HepG2 (cell line): Measurements from ENCODE around the gene LRRC74A. TPM values are rescaled to one million over a fixed set of nuclear protein-coding genes. Genes with fewer than 3 reads are reported as not detected.

Experiments used
- ATAC-seq: fragments of 200-7000 bp; cut with Tn5 transposase; 3 replicates; pipeline ENCODE4 v1.9.1; 2020; ENCODE audit warnings: mild to moderate bottlenecking, moderate library complexity
- BruUV-seq: library from RNA; stranded (reverse); fragments of 400-500 nt; replicated peaks from 2 replicates; lab custom pipeline; 2021; lab: Mats Ljungman, UMichigan
- CTCF ChIA-PET: fragments of 300-600 bp; formaldehyde crosslinking; extraction: SDS; loops from one replicate; lab custom pipeline; 2021; ENCODE audit warnings: low total read pairs, inconsistent platforms, low intra/inter-chr PET ratio; lab: Yijun Ruan, JAX
- POLR2A ChIA-PET: fragments of 350-600 bp; sonication (Branson Sonifier 250); formaldehyde crosslinking; loops from one replicate; lab custom pipeline; 2020; ENCODE audit warnings: antibody characterized with exemption, inconsistent platforms; lab: Yijun Ruan, JAX
- DNase-seq: peaks from one replicate; pipeline ENCODE4 v3.0.0-alpha.2; 2015; ENCODE audit warnings: low spot score
- FAIRE-seq: peaks from 3 replicates; lab custom pipeline; 2011; peaks lifted over from hg19 to GRCh38; lab: Jason Lieb, UNC
- H2AFZ ChIP-seq: one replicate; pipeline ENCODE4 v1.6.1; 2011; ENCODE audit warnings: low read length, inconsistent platforms
- H3K27ac ChIP-seq: fragments of 300-600 bp; 3 replicates; pipeline ENCODE4 v1.8.0; 2011; ENCODE audit warnings: mixed run types, mild to moderate bottlenecking, mixed read lengths, low read length, inconsistent platforms; ENCODE audit not compliant: insufficient read depth; ENCODE audit errors: extremely low read length
- H3K27me3 ChIP-seq, 2 experiments: fragments of 200-600 bp in 1 of 2; 2 replicates in 1 of 2; 3 replicates in 1 of 2; pipeline versions ENCODE4 v1.6.0 to v1.8.0; 2011; ENCODE audit warnings: low read length in 2 of 2, mild to moderate bottlenecking in 2 of 2, moderate library complexity in 2 of 2, inconsistent platforms in 1 of 2; ENCODE audit not compliant: insufficient read depth in 2 of 2, control insufficient read depth in 1 of 2
- H3K36me3 ChIP-seq, 2 experiments: fragments of 200-600 bp in 1 of 2; replicated peaks in 1 of 2; 2 replicates in 1 of 2; 3 replicates in 1 of 2; pipeline versions ENCODE4 v1.5.1 to v1.8.0; 2011; ENCODE audit warnings: low read length in 2 of 2, inconsistent platforms in 1 of 2; ENCODE audit not compliant: insufficient read depth in 2 of 2, control insufficient read depth in 1 of 2
- H3K4me1 ChIP-seq: 2 replicates; pipeline ENCODE4 v1.5.1; 2012; ENCODE audit warnings: low read length, inconsistent platforms; ENCODE audit not compliant: insufficient read depth
- H3K4me2 ChIP-seq: 2 replicates; pipeline ENCODE4 v1.6.0; 2011; ENCODE audit warnings: low read depth, low read length, inconsistent platforms
- H3K4me3 ChIP-seq, 3 experiments: fragments of 200-600 bp in 1 of 3; sonication (generic), shearing (Covaris generic) in 1 of 3; replicated peaks in 1 of 3; 2 replicates each; pipeline ENCODE4 v1.5.1; 2011 to 2016; ENCODE audit warnings: low read length in 3 of 3, inconsistent platforms in 2 of 3, low read depth in 2 of 3, mild to moderate bottlenecking in 2 of 3, control low read depth in 1 of 3, mixed read lengths in 1 of 3; ENCODE audit not compliant: insufficient read depth in 1 of 3
- H3K79me2 ChIP-seq: one replicate; pipeline ENCODE4 v1.6.1; 2011; ENCODE audit warnings: low read length, inconsistent platforms; ENCODE audit not compliant: insufficient read depth
- H3K9ac ChIP-seq: 2 replicates; pipeline ENCODE4 v1.6.0; 2011; ENCODE audit warnings: mild to moderate bottlenecking, low read depth, low read length, inconsistent platforms; ENCODE audit not compliant: insufficient read depth
- H3K9me3 ChIP-seq: 2 replicates; pipeline ENCODE4 v1.5.1; 2012; ENCODE audit warnings: mild to moderate bottlenecking, low read length
- H4K20me1 ChIP-seq: 2 replicates; pipeline ENCODE4 v1.6.0; 2011; ENCODE audit warnings: inconsistent platforms, mild to moderate bottlenecking, low read length, moderate library complexity; ENCODE audit not compliant: insufficient read depth
- CEBPB ChIP-seq: IDR thresholded peaks from 2 replicates; pipeline ENCODE4 v1.6.1; 2011; ENCODE audit warnings: low read depth, low read length, improper control_type of control experiment, borderline replicate concordance
- DPF2 ChIP-seq: sonication (generic); formaldehyde crosslinking; IDR thresholded peaks from 2 replicates; pipeline ENCODE4 v1.4.0; 2020; ENCODE audit warnings: mild to moderate bottlenecking, low read depth, missing genetic modification reagents, borderline replicate concordance
- HCFC1 ChIP-seq: fragments of 150-350 bp; IDR thresholded peaks from 2 replicates; pipeline ENCODE4 v1.6.1; 2014; ENCODE audit warnings: low read depth, low read length
- HMG20A ChIP-seq: IDR thresholded peaks from 2 replicates; pipeline ENCODE4 v1.6.1; 2016; ENCODE audit warnings: borderline replicate concordance
- MTA1 ChIP-seq: sonication (generic); formaldehyde crosslinking; IDR thresholded peaks from 2 replicates; pipeline ENCODE4 v1.4.0; 2020; ENCODE audit warnings: missing genetic modification reagents, mild to moderate bottlenecking, borderline replicate concordance
- RBM39 ChIP-seq: fragments of 200-400 bp; formaldehyde crosslinking; IDR thresholded peaks from one replicate; pipeline ENCODE4 v1.6.1; 2018; ENCODE audit warnings: antibody characterized with exemption, mild to moderate bottlenecking, low read depth, low read length; ENCODE audit not compliant: poor library complexity, severe bottlenecking
- TMF1 ChIP-seq: sonication (generic); formaldehyde crosslinking; IDR thresholded peaks from 2 replicates; pipeline ENCODE4 v1.8.1; 2022; ENCODE audit warnings: low read depth, missing genetic modification reagents
- ZNF20 ChIP-seq: sonication (generic); formaldehyde crosslinking; IDR thresholded peaks from 2 replicates; pipeline ENCODE4 v1.4.0; 2020; ENCODE audit warnings: mild to moderate bottlenecking, moderate library complexity, missing genetic modification reagents
- ZNF484 ChIP-seq: sonication (generic); formaldehyde crosslinking; IDR thresholded peaks from 2 replicates; pipeline ENCODE4 v1.5.1; 2020; ENCODE audit warnings: mild to moderate bottlenecking, low read depth, missing genetic modification reagents, borderline replicate concordance
- ZNF773 ChIP-seq: sonication (generic); formaldehyde crosslinking; IDR thresholded peaks from 2 replicates; pipeline ENCODE4 v1.4.0; 2020; ENCODE audit warnings: missing genetic modification reagents, borderline replicate concordance
- ZNF788 ChIP-seq: sonication (generic); formaldehyde crosslinking; IDR thresholded peaks from 2 replicates; pipeline ENCODE4 v1.5.0; 2020; ENCODE audit warnings: mild to moderate bottlenecking, missing genetic modification reagents, borderline replicate concordance
- ZSCAN25 ChIP-seq: sonication (generic); formaldehyde crosslinking; IDR thresholded peaks from 2 replicates; pipeline ENCODE4 v1.8.0; 2022; ENCODE audit warnings: mild to moderate bottlenecking, missing genetic modification reagents
- WGBS: methylation state at CpG from one replicate; pipeline ENCODE4 v1.1.6; 2017; ENCODE audit warnings: low lambda C conversion rate; 5-methylcytosine and 5-hydroxymethylcytosine counted together
- in situ Hi-C: cut with HindIII; loops from 2 replicates; pipeline ENCODE4 v1.10.0; 2017; ENCODE audit warnings: low pct_unique_long_range_greater_than_20kb; ENCODE audit not compliant: extremely low pct_ligation_motif_present
- intact Hi-C: fragments of 100-400 bp; cut with micrococcal nuclease; formaldehyde crosslinking; loops from one replicate; pipeline ENCODE4 v1.10.0; 2022; ENCODE audit not compliant: unreplicated experiment
- polyA plus RNA-seq, 8 experiments: library from polyadenylated mRNA; depleted of rRNA in 3 of 8; stranded (reverse) in 7 of 8; unstranded in 1 of 8; fragments of >200 nt; fragmentation: Illumina TruSeq in 4 of 8; extraction: Trizol in 4 of 8; gene quantifications; 2 replicates each; pipeline versions ENCODE4 v1.2.1 to v1.2.3, GENCODE V29; 2011 to 2016; ENCODE audit warnings: low read depth in 4 of 8, missing spikeins in 1 of 8, mixed read lengths in 1 of 8; ENCODE audit not compliant: insufficient read depth in 1 of 8
- total RNA-seq, 5 experiments: library from RNA; depleted of rRNA; stranded (reverse); fragments of >200 nt; fragmentation: Illumina TruSeq; extraction: Trizol; gene quantifications; 2 replicates each; pipeline ENCODE4 v1.2.3, GENCODE V29; 2016; ENCODE audit warnings: low read depth in 1 of 5
- TF ChIP-seq, protein P1 (sequence below): IDR thresholded peaks from 2 replicates; pipeline ENCODE4 v1.6.1; 2012; ENCODE audit warnings: inconsistent platforms
- TF ChIP-seq, protein P2 (sequence below): sonication (generic); formaldehyde crosslinking; IDR thresholded peaks from 2 replicates; pipeline ENCODE4 v1.5.0; 2020; ENCODE audit warnings: missing genetic modification reagents
- TF ChIP-seq, protein P3 (sequence below): sonication (generic); formaldehyde crosslinking; IDR thresholded peaks from 2 replicates; pipeline ENCODE4 v1.9.0; 2021; ENCODE audit warnings: missing genetic modification reagents, mild to moderate bottlenecking, borderline replicate concordance

The LRRC74A gene
- total and polyA plus RNA-seq, 2 of the 13 experiments (the other 11 are each of a cell fraction or from before 2014, with no cell fraction given), result not detected

GRCh38 chr14:76780058-76780345 lies 46.2 kb upstream of the LRRC74A start:
- POLR2A ChIA-PET, result no interaction called here
- H3K27ac ChIP-seq, result no peak overlapping the region
- TF ChIP-seq, protein P1, sequence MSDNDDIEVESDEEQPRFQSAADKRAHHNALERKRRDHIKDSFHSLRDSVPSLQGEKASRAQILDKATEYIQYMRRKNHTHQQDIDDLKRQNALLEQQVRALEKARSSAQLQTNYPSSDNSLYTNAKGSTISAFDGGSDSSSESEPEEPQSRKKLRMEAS, result no peak
- TF ChIP-seq MTA1 (CRISPR knock-in tag) (no peak), DPF2 (CRISPR knock-in tag) (no peak), TMF1 (CRISPR knock-in tag) (no peak), RBM39 (no peak), ZNF788 (no peak), ZSCAN25 (CRISPR knock-in tag) (no peak), HMG20A (no peak), ZNF484 (CRISPR knock-in tag) (no peak)
- ATAC-seq (no peak), DNase-seq (no peak), FAIRE-seq (no peak)
- BruUV-seq, result no TSS peak
- peaks cover 4% of the 10 kb centered on the region; the same call in 1 of the 2 replicates for H4K20me1 ChIP-seq
- no peak overlapping the region for H3K4me3 ChIP-seq
- peaks cover 4 to 9% of the 10 kb centered on the region in 2 experiments; a peak in 3 of 5 replicates for H3K36me3 ChIP-seq
- in situ Hi-C loops (loop anchor here (5.0 kb wide), 1 partner anchor 68 kb away; no protein-coding TSS in a partner anchor), intact Hi-C loops (no loop called here)
- CTCF ChIA-PET, result no interaction called here
- 100% methylated on average over 2 of the region's 2 CpGs for WGBS
- H3K4me1 ChIP-seq, result peaks cover 9% of the 10 kb centered on the region
- H3K9me3 ChIP-seq, result no peaks in the 10 kb centered on the region
- H3K79me2 ChIP-seq, result no peaks in the 10 kb centered on the region
- H3K27me3 ChIP-seq, result no peaks in the 10 kb centered on the region
- H3K9ac ChIP-seq, result no peak overlapping the region
- no peak overlapping the region for H2AFZ ChIP-seq
- H3K4me2 ChIP-seq, result no peak overlapping the region

DNA sequence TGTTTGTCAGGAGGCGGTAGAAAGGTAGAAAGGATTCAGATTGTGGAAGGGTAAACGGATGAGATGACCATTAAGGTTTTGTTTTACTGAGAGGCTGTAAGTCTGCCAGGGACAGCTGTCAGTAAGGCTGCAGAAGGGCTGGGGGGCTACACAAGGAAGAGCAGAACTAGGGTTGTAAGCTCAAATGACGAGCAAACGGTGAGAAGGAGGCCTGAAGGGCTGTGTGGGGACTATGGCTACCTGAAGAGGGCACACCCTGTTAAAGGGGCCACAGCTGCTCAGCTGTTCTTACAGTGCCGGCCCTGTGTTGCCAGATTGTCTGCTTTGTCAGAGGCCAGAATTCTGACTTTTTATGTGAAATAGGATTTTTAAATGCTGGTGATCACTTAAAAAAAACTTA lies 45.8 kb upstream of the LRRC74A start:
- ATAC-seq (no peak), DNase-seq (no peak), FAIRE-seq (no peak)
- in situ Hi-C loops, result loop anchor here (5.0 kb wide), 1 partner anchor 68 kb away; no protein-coding TSS in a partner anchor
- POLR2A ChIA-PET, result no interaction called here
- Histone ChIP-seq H4K20me1 (peaks cover 4% of the 10 kb centered on the region; the same call in 1 of the 2 replicates), H3K36me3 (peaks cover 4 to 9% of the 10 kb centered on the region in 2 experiments; a peak in 3 of 5 replicates), H3K9me3 (no peaks in the 10 kb centered on the region), H3K27me3 (no peaks in the 10 kb centered on the region), H3K4me2 (no peak overlapping the region), H3K4me3 (no peak overlapping the region), H3K79me2 (no peaks in the 10 kb centered on the region), H3K4me1 (peaks cover 9% of the 10 kb centered on the region), H2AFZ (no peak overlapping the region), H3K9ac (no peak overlapping the region), H3K27ac (no peak overlapping the region)
- CTCF ChIA-PET, result no interaction called here
- WGBS, result 77% methylated on average over 5 of the region's 5 CpGs
- BruUV-seq, result no TSS peak
- intact Hi-C loops, result no loop called here
- TF ChIP-seq, protein P2, sequence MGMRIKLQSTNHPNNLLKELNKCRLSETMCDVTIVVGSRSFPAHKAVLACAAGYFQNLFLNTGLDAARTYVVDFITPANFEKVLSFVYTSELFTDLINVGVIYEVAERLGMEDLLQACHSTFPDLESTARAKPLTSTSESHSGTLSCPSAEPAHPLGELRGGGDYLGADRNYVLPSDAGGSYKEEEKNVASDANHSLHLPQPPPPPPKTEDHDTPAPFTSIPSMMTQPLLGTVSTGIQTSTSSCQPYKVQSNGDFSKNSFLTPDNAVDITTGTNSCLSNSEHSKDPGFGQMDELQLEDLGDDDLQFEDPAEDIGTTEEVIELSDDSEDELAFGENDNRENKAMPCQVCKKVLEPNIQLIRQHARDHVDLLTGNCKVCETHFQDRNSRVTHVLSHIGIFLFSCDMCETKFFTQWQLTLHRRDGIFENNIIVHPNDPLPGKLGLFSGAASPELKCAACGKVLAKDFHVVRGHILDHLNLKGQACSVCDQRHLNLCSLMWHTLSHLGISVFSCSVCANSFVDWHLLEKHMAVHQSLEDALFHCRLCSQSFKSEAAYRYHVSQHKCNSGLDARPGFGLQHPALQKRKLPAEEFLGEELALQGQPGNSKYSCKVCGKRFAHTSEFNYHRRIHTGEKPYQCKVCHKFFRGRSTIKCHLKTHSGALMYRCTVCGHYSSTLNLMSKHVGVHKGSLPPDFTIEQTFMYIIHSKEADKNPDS (CRISPR knock-in tag), result no peak
- TF ChIP-seq CEBPB, result no peak
- no peak for TF ChIP-seq ZNF20 (CRISPR knock-in tag)
- no peak for TF ChIP-seq HCFC1
- TF ChIP-seq, protein P3, sequence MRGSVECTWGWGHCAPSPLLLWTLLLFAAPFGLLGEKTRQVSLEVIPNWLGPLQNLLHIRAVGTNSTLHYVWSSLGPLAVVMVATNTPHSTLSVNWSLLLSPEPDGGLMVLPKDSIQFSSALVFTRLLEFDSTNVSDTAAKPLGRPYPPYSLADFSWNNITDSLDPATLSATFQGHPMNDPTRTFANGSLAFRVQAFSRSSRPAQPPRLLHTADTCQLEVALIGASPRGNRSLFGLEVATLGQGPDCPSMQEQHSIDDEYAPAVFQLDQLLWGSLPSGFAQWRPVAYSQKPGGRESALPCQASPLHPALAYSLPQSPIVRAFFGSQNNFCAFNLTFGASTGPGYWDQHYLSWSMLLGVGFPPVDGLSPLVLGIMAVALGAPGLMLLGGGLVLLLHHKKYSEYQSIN, result no peak
- no peak for TF ChIP-seq ZNF773
